HG02884 (cell line): ENCODE measurements around the gene MAIP1.

ENCODE experiments used
- ATAC-seq: cut with Tn5 transposase; IDR thresholded peaks from one replicate; pipeline ENCODE4 v1.9.1; 2021; ENCODE audit warnings: mild to moderate bottlenecking, moderate library complexity; ENCODE audit not compliant: unreplicated experiment

Gene MAIP1

GRCh38 chr2:199946836-199947235 is 8.5 kb upstream of the MAIP1 start:
- ATAC-seq, result no peak

GRCh38 chr2:199950396-199950795 is 5.0 kb upstream of the MAIP1 start:
- no peak for ATAC-seq

GRCh38 chr2:199951023-199951422 is 4.4 kb upstream of the MAIP1 start:
- no peak for ATAC-seq

- peak; percentile 43 for ATAC-seq
Observed at GRCh38 chr2:199955007-199955338, 409 bp upstream of the MAIP1 start.

GRCh38 chr2:199956062-199956380 is 639 bp downstream of the MAIP1 start:
- ATAC-seq, result peak; percentile 1

GRCh38 chr2:199958014-199958413 is 2.6 kb downstream of the MAIP1 start:
- ATAC-seq, result no peak

- ATAC-seq, result peak; percentile 79
Observed at GRCh38 chr2:199962203-199962602, 6.8 kb downstream of the MAIP1 start.

GRCh38 chr2:199966405-199966804 is 11.0 kb downstream of the MAIP1 start:
- ATAC-seq, result no peak

- ATAC-seq, result no peak
Observed at GRCh38 chr2:199966976-199967375, 11.6 kb downstream of the MAIP1 start.

GRCh38 chr2:199968126-199968525 is 12.7 kb downstream of the MAIP1 start:
- no peak for ATAC-seq

GRCh38 chr2:199972088-199972626 is 16.8 kb downstream of the MAIP1 start:
- ATAC-seq, result no peak

GRCh38 chr2:199973703-199974102 is 18.3 kb downstream of the MAIP1 start:
- no peak for ATAC-seq

- no peak for ATAC-seq
Observed at GRCh38 chr2:199975273-199975895, 20.0 kb downstream of the MAIP1 start.

GRCh38 chr2:199977984-199978415 is 22.6 kb downstream of the MAIP1 start:
- peak; percentile 52 for ATAC-seq

GRCh38 chr2:199979398-199979797 is 24.0 kb downstream of the MAIP1 start:
- no peak for ATAC-seq

- no peak for ATAC-seq
Observed at GRCh38 chr2:199979832-199980628, 24.6 kb downstream of the MAIP1 start.

GRCh38 chr2:199982126-199982843 is 26.9 kb downstream of the MAIP1 start:
- ATAC-seq, result no peak

- no peak for ATAC-seq
Observed at GRCh38 chr2:199983534-199983933, 28.2 kb downstream of the MAIP1 start.

- ATAC-seq, result no peak
Observed at GRCh38 chr2:199984159-199984558, 28.8 kb downstream of the MAIP1 start.

- ATAC-seq, result no peak
Observed at GRCh38 chr2:199984755-199985154, 29.4 kb downstream of the MAIP1 start.

GRCh38 chr2:199985625-199986207 is 30.3 kb downstream of the MAIP1 start:
- peak; percentile 83 for ATAC-seq
